Heart right ventricle (tissue), 16 donors: ENCODE results near the gene CEBPA. TPM values are rescaled to one million over a fixed set of nuclear protein-coding genes. Genes with fewer than 3 reads are reported as not detected.

Experiments
- ATAC-seq, 8 donors: fragments of 200-7000 bp; cut with Tn5 transposase; one replicate each; pipeline ENCODE4 v1.9.1; 2020; ENCODE audit warnings: mild to moderate bottlenecking in 8 of 8, moderate library complexity in 8 of 8, moderate number of reproducible peaks in 1 of 8
- DNase-seq, 2 donors: peaks; one replicate each; pipeline ENCODE4 v3.0.0-alpha.2; 2020
- H3K27ac ChIP-seq, 10 donors: fragments of 200-600 bp; sonication (generic) in 2 of 10; one replicate each; pipeline versions ENCODE4 v1.5.0 to v1.8.0; 2020 to 2022; ENCODE audit warnings: mild to moderate bottlenecking in 3 of 10
- H3K27me3 ChIP-seq, 7 donors: fragments of 200-600 bp; one replicate each; pipeline ENCODE4 v1.8.0; 2021 to 2022; ENCODE audit warnings: mild to moderate bottlenecking in 2 of 7
- H3K36me3 ChIP-seq, 9 donors: fragments of 200-600 bp; sonication (generic) in 1 of 9; one replicate each; pipeline versions ENCODE4 v1.5.0 to v1.8.0; 2020 to 2022; ENCODE audit warnings: mild to moderate bottlenecking in 2 of 9
- H3K4me1 ChIP-seq, 9 donors: fragments of 200-600 bp; sonication (generic) in 1 of 9; one replicate each; pipeline versions ENCODE4 v1.5.0 to v1.8.0; 2020 to 2022; ENCODE audit warnings: mild to moderate bottlenecking in 4 of 9
- H3K4me3 ChIP-seq, 10 donors: fragments of 200-600 bp; sonication (generic) in 2 of 10; one replicate each; pipeline versions ENCODE4 v1.5.0 to v1.8.0; 2020 to 2022; ENCODE audit warnings: mild to moderate bottlenecking in 7 of 10, moderate library complexity in 2 of 10
- H3K9me3 ChIP-seq, 11 donors: fragments of 200-600 bp in 10 of 11; sonication (generic) in 2 of 11; one replicate each; pipeline versions ENCODE4 v1.5.0 to v1.8.0; 2013 to 2022; ENCODE audit warnings: mild to moderate bottlenecking in 2 of 11, control low read depth in 1 of 11, moderate library complexity in 1 of 11
- CTCF ChIP-seq, 9 donors: fragments of 200-600 bp; sonication (generic) in 2 of 9; IDR thresholded peaks; one replicate each; pipeline versions ENCODE4 v1.5.0 to v1.8.0; 2021 to 2022; ENCODE audit warnings: antibody characterized with exemption in 9 of 9, mild to moderate bottlenecking in 5 of 9, moderate library complexity in 1 of 9
- WGBS, 2 donors: extraction: QIAGEN DNeasy Blood & Tissue Kit; methylation state at CpG; one replicate each; pipeline ENCODE4 v1.1.7; 2013; ENCODE audit warnings: inconsistent platforms in 1 of 2; 5-methylcytosine and 5-hydroxymethylcytosine counted together
- intact Hi-C, 10 donors: fragments of 100-400 bp; cut with DNase I; formaldehyde crosslinking; loops; one replicate each; pipeline versions ENCODE4 v1.11.1 to v1.14.2; 2022
- polyA plus RNA-seq, 2 donors: library from polyadenylated mRNA; stranded (reverse); fragments of 200-250 nt; gene quantifications; one replicate each; pipeline ENCODE4 v1.2.3, GENCODE V29; 2013
- total RNA-seq, 10 donors: library from RNA; stranded (reverse); fragmentation: NEBNext Ultra II Directional in 3 of 10; extraction: Animal tissue kit (Norgen Biotek cat#: 25700) in 3 of 10; gene quantifications; one replicate each; pipeline versions ENCODE4 v1.2.1 to v1.2.4, GENCODE V29; 2021 to 2023
- donor health status: Arrhythmogenic right ventricular cardiomyopathy.
- donor health status: ischemic (EF 13 %, LVEDD 7.1; RV severe dilation, severe dysfunction).
- donor health status: healthy with polysubstance abuse.
- donor health status: DM: no; HTN: yes; CAD: no.
- donor health status: DM: no; HTN: no; CAD: no.
- donor health status: ischemic (EF 25% LVEDD 6.9; RV normal size, moderate dysfunction).
- donor health status: ischemic (EF 25% LVEDD 5.7; RV mildly dilated, moderate dysfunction).
- donor health status: healthy.
- donor health status: DM: yes; HTN: yes; CAD: no.
- donor health status: Ischemic cardiomyopathy.
- donor health status: ischemic (EF 35%, LVEDD 5.7; RV mildly dilated, moderate dysfunction).
- donor health status: nonischemic (EF 11% LVEDD 7.7; RV severe dilation, severe dysfunction).
- donor health status: DM: yes; HTN: yes; CAD: no.
- donor health status: PGD.
- donor health status: ischemic (EF 29% LVEDD 5.4; RV normal size, mild dysfunction).
- donor health status: nonischemic (EF 23%, LVEDD 6.1; RV moderate dilation, normal function).

The CEBPA gene
- total and polyA plus RNA-seq, 12 donors, result 0.71 to 7.7 (median 3.5) TPM

GRCh38 chr19:33302974-33303790 lies 848 bp upstream of the CEBPA start:
- TF ChIP-seq CTCF (IDR thresholded peaks at IDR 0.05), result no peak
- Histone ChIP-seq H3K27ac (peak overlapping the region in 9 of 10 donors; percentile 34 to 80 (median 63)), H3K27me3 (peaks cover 5 to 51% (median 31%) of the 10 kb centered on the region in 7 donors), H3K9me3 (no peaks in the 10 kb centered on the region), H3K4me1 (peaks cover 3 to 42% (median 22%) of the 10 kb centered on the region in 9 donors), H3K4me3 (peak overlapping the region; percentile 54 to 90 (median 79)), H3K36me3 (no peaks in the 10 kb centered on the region)
- peak; percentile 48 to 82 (median 62) for ATAC-seq
- peak in 1 of 2 donors; percentile 58 for DNase-seq
- intact Hi-C loops, result loop anchor here in 8 of 10 donors (5.0 to 10.0 kb wide), 6 partner anchors 69 to 104 kb away; partner anchors contain the start of gene CEBPG (in 2 of the 8)
- 1 to 2% methylated on average over 87 to 92 of the region's 92 CpGs for WGBS, 2 donors

GRCh38 chr19:33301900-33302174 lies 497 bp downstream of the CEBPA start:
- ATAC-seq, result no peak
- Histone ChIP-seq H3K4me1 (peaks cover 3 to 46% (median 22%) of the 10 kb centered on the region in 9 donors), H3K36me3 (no peaks in the 10 kb centered on the region)

GRCh38 chr19:33301144-33301899 lies 1.0 kb downstream of the CEBPA start:
- DNase-seq, result no peak
- intact Hi-C loops, result loop anchor here in 8 of 10 donors (5.0 to 10.0 kb wide), 6 partner anchors 71 to 106 kb away; partner anchors contain the start of gene CEBPG (in 2 of the 8)
- no peak for ATAC-seq
- H3K4me1 ChIP-seq, result peaks cover 3 to 50% (median 22%) of the 10 kb centered on the region in 9 donors
- WGBS, 2 donors, result 1% methylated on average over 88 to 91 of the region's 91 CpGs
- H3K9me3 ChIP-seq, result no peaks in the 10 kb centered on the region
- TF ChIP-seq CTCF (IDR thresholded peaks at IDR 0.05), result no peak
- H3K27me3 ChIP-seq, result peaks cover 5 to 57% (median 36%) of the 10 kb centered on the region in 7 donors
- no peaks in the 10 kb centered on the region for H3K36me3 ChIP-seq
- H3K27ac ChIP-seq, result peak overlapping the region in 2 of 10 donors; percentile 4 to 86
- peak overlapping the region; percentile 21 to 83 (median 78) for H3K4me3 ChIP-seq

More at GRCh38 chr19:33301900-33302174, 497 bp downstream of the CEBPA start:
- H3K27ac ChIP-seq, result peak overlapping the region in 3 of 10 donors; percentile 42 to 86 (median 43)
- H3K4me3 ChIP-seq, result peak overlapping the region in 9 of 10 donors; percentile 54 to 83 (median 78)
- intact Hi-C loops, result loop anchor here in 8 of 10 donors (5.0 to 10.0 kb wide), 6 partner anchors 70 to 105 kb away; partner anchors contain the start of gene CEBPG (in 2 of the 8)
- no peak for DNase-seq
- H3K27me3 ChIP-seq, result peaks cover 5 to 56% (median 36%) of the 10 kb centered on the region in 7 donors
- WGBS, 2 donors, result 0 to 1% methylated on average over 25 to 41 of the region's 41 CpGs
- no peaks in the 10 kb centered on the region for H3K9me3 ChIP-seq
- TF ChIP-seq CTCF (IDR thresholded peaks at IDR 0.05), result no peak

GRCh38 chr19:33300894-33301143 lies 1.5 kb downstream of the CEBPA start:
- Histone ChIP-seq H3K4me1 (peaks cover 3 to 55% (median 22%) of the 10 kb centered on the region in 9 donors), H3K4me3 (peak overlapping the region in 9 of 10 donors; percentile 37 to 83 (median 65)), H3K27me3 (peaks cover 5 to 58% (median 36%) of the 10 kb centered on the region in 7 donors), H3K27ac (peak overlapping the region in 2 of 10 donors; percentile 4 to 81), H3K36me3 (no peaks in the 10 kb centered on the region), H3K9me3 (no peaks in the 10 kb centered on the region)
- intact Hi-C loops, result loop anchor here in 8 of 10 donors (5.0 to 10.0 kb wide), 6 partner anchors 71 to 106 kb away; partner anchors contain the start of gene CEBPG (in 2 of the 8)
- no peak for ATAC-seq
- no peak for DNase-seq
- 5 to 7% methylated on average over 7 of the region's 7 CpGs for WGBS, 2 donors
- no peak for TF ChIP-seq CTCF (IDR thresholded peaks at IDR 0.05)
